Renal cortex interstitium (tissue), 11 donors: ENCODE results near the gene TYROBP. TPM values are rescaled to one million over a fixed set of nuclear protein-coding genes. Genes with fewer than 3 reads are reported as not detected.

Experiments
- DNase-seq, 11 donors: peaks; one replicate each; pipeline ENCODE4 v3.0.0-alpha.2; 2013; ENCODE audit warnings: low read depth in 9 of 11, low spot score in 4 of 11; ENCODE audit errors: extremely low read depth in 1 of 11
- polyA plus RNA-seq, 3 donors: library from polyadenylated mRNA; unstranded; fragments of 120-200 nt; gene quantifications; one replicate each; pipeline ENCODE4 v1.2.1, GENCODE V29; 2013; ENCODE audit not compliant: insufficient read length in 3 of 3

TYROBP gene
- polyA plus RNA-seq, 3 donors = 9.0 to 14.3 (median 11.9) TPM

DNA sequence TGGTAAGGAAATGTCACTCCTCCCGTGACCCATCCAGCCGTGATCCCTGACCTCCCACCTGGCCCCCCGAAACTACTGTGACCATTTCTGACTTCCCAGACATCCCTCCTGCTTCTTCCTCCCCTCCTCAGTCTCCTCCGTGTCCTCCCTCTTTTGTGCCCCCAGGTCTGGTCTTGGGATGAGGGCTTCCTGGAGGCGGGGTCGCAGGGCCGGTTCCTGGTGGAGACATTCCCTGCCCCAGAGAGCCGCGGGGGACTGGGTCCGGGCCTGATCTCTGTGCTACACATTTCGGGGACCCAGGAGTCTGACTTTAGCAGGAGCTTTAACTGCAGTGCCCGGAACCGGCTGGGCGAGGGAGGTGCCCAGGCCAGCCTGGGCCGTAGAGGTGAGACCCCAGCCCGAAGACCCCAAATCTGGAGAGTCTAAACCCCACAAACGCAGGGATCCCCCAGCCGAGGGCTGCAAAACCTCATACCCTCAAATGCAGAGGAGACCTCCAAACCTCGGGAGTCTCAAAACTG lies 46.4 kb downstream of the TYROBP start:
- no peak for DNase-seq

DNA sequence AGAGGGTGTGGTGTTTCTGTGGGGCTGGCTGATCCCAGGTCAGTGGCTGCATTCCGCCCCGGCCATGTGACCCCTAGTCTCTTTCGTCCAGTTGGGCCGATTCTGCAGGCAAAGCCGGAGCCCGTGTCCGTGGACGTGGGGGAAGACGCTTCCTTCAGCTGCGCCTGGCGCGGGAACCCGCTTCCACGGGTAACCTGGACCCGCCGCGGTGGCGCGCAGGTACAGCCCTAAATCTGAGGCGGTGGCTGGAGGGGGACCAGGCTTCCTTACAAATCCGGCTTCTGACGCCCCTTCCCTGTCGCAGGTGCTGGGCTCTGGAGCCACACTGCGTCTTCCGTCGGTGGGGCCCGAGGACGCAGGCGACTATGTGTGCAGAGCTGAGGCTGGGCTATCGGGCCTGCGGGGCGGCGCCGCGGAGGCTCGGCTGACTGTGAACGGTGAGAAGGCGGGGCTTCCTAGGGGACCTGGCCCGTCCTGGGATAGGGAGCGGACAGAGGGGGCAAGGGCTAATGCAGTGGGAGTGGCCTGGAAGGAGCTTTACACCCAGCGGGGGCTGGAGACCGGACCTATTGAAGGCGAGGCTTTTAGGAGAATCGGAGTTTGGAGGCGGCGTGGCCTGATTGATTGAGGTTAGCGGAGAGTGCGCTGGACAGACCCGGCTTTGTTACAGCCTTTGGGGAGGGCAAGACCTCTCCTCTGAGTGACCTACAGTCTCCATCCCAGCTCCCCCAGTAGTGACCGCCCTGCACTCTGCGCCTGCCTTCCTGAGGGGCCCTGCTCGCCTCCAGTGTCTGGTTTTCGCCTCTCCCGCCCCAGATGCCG lies 47.1 kb downstream of the TYROBP start:
- DNase-seq = no peak

GRCh38 chr19:35860436-35860817 lies 47.7 kb downstream of the TYROBP start:
- no peak for DNase-seq

DNA sequence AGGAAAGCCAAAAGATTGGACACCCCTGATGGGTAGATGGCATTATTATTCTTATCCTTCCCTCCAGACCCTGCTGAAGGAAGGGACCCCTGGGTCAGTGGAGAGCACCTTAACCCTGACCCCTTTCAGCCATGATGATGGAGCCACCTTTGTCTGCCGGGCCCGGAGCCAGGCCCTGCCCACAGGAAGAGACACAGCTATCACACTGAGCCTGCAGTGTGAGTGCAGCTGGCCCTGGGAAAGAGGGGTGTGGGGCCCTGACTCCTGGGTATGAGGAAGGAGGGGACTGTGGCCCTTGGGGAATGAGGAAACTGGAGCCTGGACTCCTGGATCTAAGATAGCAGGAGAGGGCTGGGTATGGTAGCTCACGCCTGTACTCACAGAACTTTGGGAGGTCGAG lies 48.7 kb downstream of the TYROBP start:
- no peak for DNase-seq

DNA sequence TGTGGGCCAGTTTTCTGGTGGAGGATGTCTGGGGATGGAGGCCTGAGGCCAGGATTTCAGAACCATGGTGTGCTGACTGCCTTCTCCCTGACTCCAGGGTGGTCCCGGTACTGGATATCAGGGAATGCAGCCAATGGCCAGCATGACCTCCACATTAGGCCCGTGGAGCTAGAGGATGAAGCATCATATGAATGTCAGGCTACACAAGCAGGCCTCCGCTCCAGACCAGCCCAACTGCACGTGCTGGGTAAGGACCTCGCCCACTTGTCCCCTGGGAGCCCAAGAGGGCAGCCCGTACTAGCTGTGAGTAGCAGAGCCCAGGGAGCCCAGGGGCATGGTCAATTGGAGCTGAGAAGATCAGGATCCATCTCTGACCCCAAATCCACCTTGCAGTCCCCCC lies 49.8 kb downstream of the TYROBP start:
- DNase-seq = no peak

- DNase-seq = no peak
These were observed 51.4 kb downstream of the TYROBP start, which contains the start of gene KIRREL2 for GRCh38 chr19:35856546-35857149. TSS of gene KIRREL2 (plus strand) at chr19:35856911. CDS start at chr19:35857120, 209 bp downstream.

Other genes starting within 250 kb of the TYROBP start
- 1 to 10 TPM; 5.1 to 7.6 (median 6.0) TPM for gene UPK1A, start 241.8 kb downstream of the TYROBP start, polyA plus RNA-seq
- gene ZBTB32, start 203.7 kb downstream of the TYROBP start, polyA plus RNA-seq = under 1 TPM; 0.20 to 0.98 (median 0.40) TPM
- 10 to 100 TPM; 31.2 to 39.1 (median 37.6) TPM for gene KMT2B, start 190.3 kb downstream of the TYROBP start, polyA plus RNA-seq
- 1 to 10 TPM; 3.3 to 5.6 (median 5.1) TPM for gene IGFLR1, start 165.8 kb downstream of the TYROBP start, polyA plus RNA-seq
- 10 to 100 TPM; 12.8 to 19.3 (median 19.0) TPM for gene U2AF1L4, start 162.9 kb downstream of the TYROBP start, polyA plus RNA-seq
- gene PSENEN, start 162.6 kb downstream of the TYROBP start, polyA plus RNA-seq = 10 to 100 TPM; 59.6 to 66.5 (median 65.4) TPM
- gene LIN37, start 159.7 kb downstream of the TYROBP start, polyA plus RNA-seq = 10 to 100 TPM; 12.5 to 12.9 (median 12.6) TPM
- 10 to 100 TPM; 18.4 to 27.8 (median 22.7) TPM for gene HSPB6, start 151.3 kb downstream of the TYROBP start, polyA plus RNA-seq
- 10 to 100 TPM; 14.5 to 23.7 (median 16.3) TPM for gene PROSER3, start 150.1 kb downstream of the TYROBP start, polyA plus RNA-seq
- gene ARHGAP33, start 132.7 kb downstream of the TYROBP start, polyA plus RNA-seq = 10 to 100 TPM; 17.7 to 45.7 (median 33.6) TPM
- 10 to 100 TPM; 28.7 to 50.1 (median 42.4) TPM for gene PRODH2, start 95.5 kb downstream of the TYROBP start, polyA plus RNA-seq
- 100 to 1,000 TPM; 138 to 184 (median 158) TPM for gene NPHS1, start 55.8 kb downstream of the TYROBP start, polyA plus RNA-seq
- 10 to 100 TPM in 1 of 3 donors, 1 to 10 TPM in 2; 9.5 to 12.0 (median 9.6) TPM for gene KIRREL2, start 51.4 kb downstream of the TYROBP start, polyA plus RNA-seq
- 10 to 100 TPM; 24.2 to 27.4 (median 27.3) TPM for gene APLP1, start 39.7 kb downstream of the TYROBP start, polyA plus RNA-seq
- 1 to 10 TPM; 2.4 to 5.9 (median 3.6) TPM for gene NFKBID, start 7.8 kb downstream of the TYROBP start, polyA plus RNA-seq
- gene HCST, start 5.8 kb downstream of the TYROBP start, polyA plus RNA-seq = 1 to 10 TPM; 3.3 to 5.4 (median 5.3) TPM
- gene LRFN3, start 28.1 kb upstream of the TYROBP start, polyA plus RNA-seq = 10 to 100 TPM in 2 of 3 donors, 1 to 10 TPM in 1; 8.2 to 13.9 (median 13.3) TPM
- 10 to 100 TPM; 10.6 to 15.7 (median 15.3) TPM for gene SDHAF1, start 86.9 kb upstream of the TYROBP start, polyA plus RNA-seq
- gene SYNE4, start 100.5 kb upstream of the TYROBP start, polyA plus RNA-seq = 10 to 100 TPM in 2 of 3 donors, 1 to 10 TPM in 1; 9.8 to 16.4 (median 11.8) TPM
- 10 to 100 TPM; 14.0 to 15.8 (median 15.4) TPM for gene ALKBH6, start 105.9 kb upstream of the TYROBP start, polyA plus RNA-seq
- 10 to 100 TPM; 51.9 to 54.0 (median 53.7) TPM for gene CLIP3, start 124.6 kb upstream of the TYROBP start, polyA plus RNA-seq
- gene THAP8, start 146.0 kb upstream of the TYROBP start, polyA plus RNA-seq = 10 to 100 TPM in 2 of 3 donors, 1 to 10 TPM in 1; 9.0 to 14.8 (median 13.9) TPM
- gene WDR62, start 146.6 kb upstream of the TYROBP start, polyA plus RNA-seq = 1 to 10 TPM; 4.4 to 6.2 (median 5.0) TPM
- not detected for gene OVOL3, start 202.8 kb upstream of the TYROBP start, polyA plus RNA-seq
- 10 to 100 TPM; 46.2 to 58.4 (median 49.9) TPM for gene POLR2I, start 206.6 kb upstream of the TYROBP start, polyA plus RNA-seq
- gene TBCB, start 207.2 kb upstream of the TYROBP start, polyA plus RNA-seq = 100 to 1,000 TPM; 107 to 146 (median 119) TPM
- 100 to 1,000 TPM; 522 to 608 (median 545) TPM for gene CAPNS1, start 231.8 kb upstream of the TYROBP start, polyA plus RNA-seq
- gene COX7A1, start 244.2 kb upstream of the TYROBP start, polyA plus RNA-seq = 10 to 100 TPM; 16.5 to 30.8 (median 30.2) TPM